Psoas muscle (tissue), 8 donors: ENCODE measurements around the gene ATP2C1. TPM values are rescaled to one million over a fixed set of nuclear protein-coding genes. Genes with fewer than 3 reads are reported as not detected.

Source experiments
- ATAC-seq, 4 donors: fragments of 200-7000 bp; cut with Tn5 transposase; one replicate each; pipeline ENCODE4 v1.9.1; 2020; ENCODE audit warnings: moderate library complexity in 3 of 4, mild to moderate bottlenecking in 2 of 4
- DNase-seq, 2 donors: peaks; one replicate each; pipeline ENCODE4 v3.0.0-alpha.2; 2020
- H3K27ac ChIP-seq: fragments of 200-600 bp; one replicate; pipeline ENCODE4 v1.8.0; 2022
- H3K27me3 ChIP-seq, 3 donors: fragments of 200-600 bp in 1 of 3; one replicate each; pipeline versions ENCODE4 v1.6.1 to v1.8.0; 2013 to 2022; ENCODE audit warnings: low read length in 2 of 3, mild to moderate bottlenecking in 2 of 3, moderate library complexity in 1 of 3; ENCODE audit not compliant: insufficient read depth in 3 of 3
- H3K36me3 ChIP-seq, 2 donors: fragments of 200-600 bp in 1 of 2; one replicate each; pipeline versions ENCODE4 v1.6.1 to v1.8.0; 2013 to 2022; ENCODE audit warnings: low read depth in 1 of 2, mild to moderate bottlenecking in 1 of 2, moderate library complexity in 1 of 2; ENCODE audit not compliant: insufficient read depth in 1 of 2
- H3K4me1 ChIP-seq: fragments of 200-600 bp; one replicate; pipeline ENCODE4 v1.8.0; 2022
- H3K4me3 ChIP-seq: fragments of 200-600 bp; one replicate; pipeline ENCODE4 v1.8.0; 2022; ENCODE audit warnings: mild to moderate bottlenecking
- H3K9me3 ChIP-seq: fragments of 200-600 bp; one replicate; pipeline ENCODE4 v1.8.0; 2022
- WGBS, 3 donors: extraction: QIAGEN DNeasy Blood & Tissue Kit; methylation state at CpG; one replicate each; pipeline versions ENCODE4 v1.1.6 to v1.1.7; 2013; 5-methylcytosine and 5-hydroxymethylcytosine counted together
- intact Hi-C, 2 donors: fragments of 100-400 bp; cut with DNase I; formaldehyde crosslinking; loops; one replicate each; pipeline versions ENCODE4 v1.11.0 to v1.14.2; 2022
- polyA plus RNA-seq, 3 donors: library from polyadenylated mRNA; stranded (reverse); fragments of 200-250 nt; gene quantifications; one replicate each; pipeline ENCODE4 v1.2.3, GENCODE V29; 2013
- total RNA-seq, 4 donors: library from RNA; stranded (reverse); fragmentation: NEBNext Ultra II Directional in 2 of 4; extraction: Animal tissue kit (Norgen Biotek cat#: 25700) in 2 of 4; gene quantifications; one replicate each; pipeline versions ENCODE4 v1.2.1 to v1.2.4, GENCODE V29; 2021 to 2023
- TF ChIP-seq, protein P1 (sequence below): fragments of 200-600 bp; IDR thresholded peaks from one replicate; pipeline ENCODE4 v1.8.0; 2022; ENCODE audit warnings: antibody characterized with exemption
- donor health status: healthy with polysubstance abuse.
- donor health status: DM: no; HTN: no; CAD: no; lungs with moderate emphysema.
- donor health status: Bipolar disorder and iron deficiency.
- donor health status: healthy.
- donor health status: DM: yes; HTN: yes; CAD: no.
- donor health status: DM: no; HTN: no; CAD: no.
- donor health status: DM: no; HTN: no; CAD: no.
- donor health status: DM: yes; HTN: yes; CAD: no.

ATP2C1 gene
- total and polyA plus RNA-seq, 7 donors: 20.5 to 46.2 (median 30.6) TPM

DNA sequence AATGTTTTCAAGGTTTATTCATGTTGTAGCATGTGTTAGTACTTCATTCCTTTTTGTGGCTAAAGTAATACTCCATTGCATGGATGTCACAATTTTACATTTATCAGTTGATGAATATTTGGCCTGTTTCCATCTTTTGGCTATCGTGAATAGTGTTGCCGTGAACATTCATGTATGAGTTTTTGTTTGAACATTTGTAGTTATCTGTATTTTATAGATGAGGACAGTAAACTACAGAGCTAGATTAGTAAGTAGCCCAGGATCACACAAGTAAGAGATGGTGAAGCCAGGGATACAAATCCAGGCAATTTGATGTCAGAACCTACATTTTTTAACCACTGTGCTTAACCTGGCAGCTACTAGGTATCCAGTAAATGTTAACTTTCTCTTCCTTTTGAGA, 69.6 kb downstream of the ATP2C1 start:
- 76 to 86% (median 84%) methylated on average over 2 of the region's 2 CpGs for WGBS, 3 donors
- TF ChIP-seq, protein P1, sequence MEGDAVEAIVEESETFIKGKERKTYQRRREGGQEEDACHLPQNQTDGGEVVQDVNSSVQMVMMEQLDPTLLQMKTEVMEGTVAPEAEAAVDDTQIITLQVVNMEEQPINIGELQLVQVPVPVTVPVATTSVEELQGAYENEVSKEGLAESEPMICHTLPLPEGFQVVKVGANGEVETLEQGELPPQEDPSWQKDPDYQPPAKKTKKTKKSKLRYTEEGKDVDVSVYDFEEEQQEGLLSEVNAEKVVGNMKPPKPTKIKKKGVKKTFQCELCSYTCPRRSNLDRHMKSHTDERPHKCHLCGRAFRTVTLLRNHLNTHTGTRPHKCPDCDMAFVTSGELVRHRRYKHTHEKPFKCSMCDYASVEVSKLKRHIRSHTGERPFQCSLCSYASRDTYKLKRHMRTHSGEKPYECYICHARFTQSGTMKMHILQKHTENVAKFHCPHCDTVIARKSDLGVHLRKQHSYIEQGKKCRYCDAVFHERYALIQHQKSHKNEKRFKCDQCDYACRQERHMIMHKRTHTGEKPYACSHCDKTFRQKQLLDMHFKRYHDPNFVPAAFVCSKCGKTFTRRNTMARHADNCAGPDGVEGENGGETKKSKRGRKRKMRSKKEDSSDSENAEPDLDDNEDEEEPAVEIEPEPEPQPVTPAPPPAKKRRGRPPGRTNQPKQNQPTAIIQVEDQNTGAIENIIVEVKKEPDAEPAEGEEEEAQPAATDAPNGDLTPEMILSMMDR: no peak
- H3K9me3 ChIP-seq: no peaks in the 10 kb centered on the region
- DNase-seq (no peak), ATAC-seq (no peak)
- H3K4me1 ChIP-seq: no peaks in the 10 kb centered on the region
- no peak overlapping the region for H3K27ac ChIP-seq
- no peaks in the 10 kb centered on the region for H3K27me3 ChIP-seq
- no peak overlapping the region for H3K4me3 ChIP-seq
- peaks cover 4 to 97% of the 10 kb centered on the region in 2 donors for H3K36me3 ChIP-seq
- intact Hi-C loops: no loop called here

DNA sequence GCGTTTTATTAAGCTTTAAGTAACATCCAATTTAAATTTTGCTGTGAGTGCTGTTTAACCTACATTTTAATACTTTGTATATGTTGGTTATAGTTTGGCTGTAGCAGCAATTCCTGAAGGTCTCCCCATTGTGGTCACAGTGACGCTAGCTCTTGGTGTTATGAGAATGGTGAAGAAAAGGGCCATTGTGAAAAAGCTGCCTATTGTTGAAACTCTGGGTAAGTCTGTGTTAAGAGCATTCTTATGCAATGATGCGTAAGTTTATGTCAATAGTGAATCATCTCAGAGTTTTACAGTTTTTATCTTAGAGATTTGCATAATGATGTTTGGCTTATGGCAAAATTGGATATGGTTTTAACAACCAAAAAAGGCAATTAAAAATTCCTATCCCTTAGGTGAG, 70.0 kb downstream of the ATP2C1 start:
- 91 to 96% (median 96%) methylated on average over 3 of the region's 3 CpGs for WGBS, 3 donors
- Histone ChIP-seq H3K4me3 (no peak overlapping the region), H3K36me3 (peaks cover 4 to 96% of the 10 kb centered on the region in 2 donors), H3K9me3 (no peaks in the 10 kb centered on the region), H3K27ac (no peak overlapping the region), H3K4me1 (no peaks in the 10 kb centered on the region), H3K27me3 (no peaks in the 10 kb centered on the region)
- TF ChIP-seq, protein P1: no peak
- no peak for ATAC-seq
- intact Hi-C loops: no loop called here
- DNase-seq: no peak

DNA sequence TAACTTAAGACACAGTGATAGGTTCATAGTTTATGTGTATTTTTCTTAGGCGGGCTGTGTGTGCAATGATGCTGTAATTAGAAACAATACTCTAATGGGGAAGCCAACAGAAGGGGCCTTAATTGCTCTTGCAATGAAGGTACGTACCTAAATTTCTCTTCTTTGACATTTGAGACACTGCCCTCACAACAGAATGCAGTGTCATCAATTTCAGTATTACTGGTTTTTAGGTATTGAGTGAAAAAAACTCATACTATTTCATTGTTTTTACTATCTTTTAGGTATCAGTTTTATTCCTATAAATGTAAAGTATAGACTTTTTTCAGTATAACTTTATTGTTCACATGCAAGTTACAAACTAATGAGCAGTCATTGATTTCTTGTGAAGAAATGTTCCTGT, 73.4 kb downstream of the ATP2C1 start:
- Histone ChIP-seq H3K27me3 (no peaks in the 10 kb centered on the region), H3K36me3 (peaks cover 0 to 95% of the 10 kb centered on the region in 2 donors), H3K9me3 (no peaks in the 10 kb centered on the region), H3K27ac (no peak overlapping the region), H3K4me3 (no peak overlapping the region), H3K4me1 (no peaks in the 10 kb centered on the region)
- 83 to 96% (median 92%) methylated on average over 2 of the region's 2 CpGs for WGBS, 3 donors
- no peak for ATAC-seq
- TF ChIP-seq, protein P1: no peak
- no peak for DNase-seq
- intact Hi-C loops: no loop called here

DNA sequence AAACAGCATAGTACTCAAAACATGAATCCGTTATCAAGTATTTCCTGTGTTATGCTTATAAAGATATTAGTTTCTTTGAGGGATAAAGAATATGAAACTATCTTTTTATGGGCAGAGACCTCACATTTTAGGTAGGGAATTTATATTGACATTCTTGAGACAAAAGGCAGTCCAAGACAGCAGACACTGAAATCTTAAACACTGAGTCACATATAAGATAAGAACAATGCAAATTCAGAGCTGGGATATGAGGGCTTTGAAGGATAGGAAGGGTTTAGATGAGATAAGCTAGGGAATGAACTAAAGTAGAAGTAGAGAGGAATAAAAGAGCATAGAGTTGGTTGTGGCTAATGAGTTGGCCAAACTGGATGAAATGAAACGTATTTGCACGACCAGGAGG, 74.3 kb downstream of the ATP2C1 start:
- 82 to 98% (median 95%) methylated on average over 3 of the region's 3 CpGs for WGBS, 3 donors
- H3K27me3 ChIP-seq: no peaks in the 10 kb centered on the region
- intact Hi-C loops: no loop called here
- ATAC-seq (no peak), DNase-seq (no peak)
- TF ChIP-seq, protein P1: no peak
- no peak overlapping the region for H3K27ac ChIP-seq
- peaks cover 0 to 90% of the 10 kb centered on the region in 2 donors for H3K36me3 ChIP-seq
- H3K4me1 ChIP-seq: no peaks in the 10 kb centered on the region
- H3K9me3 ChIP-seq: no peaks in the 10 kb centered on the region
- H3K4me3 ChIP-seq: no peak overlapping the region

DNA sequence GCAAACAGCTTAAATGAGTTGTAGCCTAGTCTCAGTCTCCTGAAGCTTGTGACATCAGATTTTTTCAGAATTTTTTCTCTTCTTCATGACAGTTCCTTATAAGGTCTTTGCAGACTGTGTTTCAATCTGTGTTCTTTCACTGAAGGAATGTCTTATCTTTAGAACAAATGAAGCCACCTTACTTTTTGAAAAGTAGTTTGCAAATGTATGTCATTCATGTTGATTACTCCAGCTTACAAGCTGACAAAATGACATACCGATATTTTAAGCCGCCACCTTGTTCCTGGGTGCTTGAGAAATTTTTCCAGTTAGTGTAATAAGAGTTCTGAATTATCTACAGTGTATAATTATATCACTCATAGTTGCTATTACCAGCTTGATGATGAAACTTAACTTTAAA, 75.7 kb downstream of the ATP2C1 start:
- H3K27ac ChIP-seq: no peak overlapping the region
- no peaks in the 10 kb centered on the region for H3K4me1 ChIP-seq
- intact Hi-C loops: no loop called here
- H3K36me3 ChIP-seq: peaks cover 2 to 87% of the 10 kb centered on the region in 2 donors
- TF ChIP-seq, protein P1: no peak
- no peaks in the 10 kb centered on the region for H3K9me3 ChIP-seq
- ATAC-seq (no peak), DNase-seq (no peak)
- H3K27me3 ChIP-seq: no peaks in the 10 kb centered on the region
- 99 to 100% (median 99%) methylated on average over 2 of the region's 2 CpGs for WGBS, 3 donors
- H3K4me3 ChIP-seq: no peak overlapping the region
